IMR-90 (cell line): ENCODE measurements around the gene SYT3. TPM values are rescaled to one million over a fixed set of nuclear protein-coding genes. Genes with fewer than 3 reads are reported as not detected.

ENCODE experiments used
- ATAC-seq: fragments of 200-7000 bp; cut with Tn5 transposase; 2 replicates; pipeline ENCODE4 v1.9.1; 2020; ENCODE audit warnings: low read depth, mild to moderate bottlenecking, moderate library complexity
- BruUV-seq: library from RNA; stranded (reverse); fragments of 400-500 nt; replicated peaks from 2 replicates; lab custom pipeline; 2021; lab: Mats Ljungman, UMichigan
- CTCF ChIA-PET: fragments of 300-600 bp; formaldehyde crosslinking; extraction: SDS; loops from one replicate; lab custom pipeline; 2021; ENCODE audit warnings: antibody characterized with exemption; lab: Yijun Ruan, JAX
- POLR2A ChIA-PET: fragments of 300-600 bp; sonication (Branson Sonifier 250); formaldehyde crosslinking; loops from one replicate; lab custom pipeline; 2022; ENCODE audit warnings: antibody characterized with exemption; ENCODE audit not compliant: unreplicated experiment; lab: Charles Lee
- DNase-seq: peaks from one replicate; pipeline ENCODE4 v3.0.0; 2013
- H2AFZ ChIP-seq: replicated peaks from 2 replicates; pipeline ENCODE3; 2013; ENCODE audit warnings: low read length, mild to moderate bottlenecking; ENCODE audit not compliant: poor library complexity
- H2AK5ac ChIP-seq: 2 replicates; pipeline ENCODE4 v1.6.1; 2013; ENCODE audit warnings: low read depth, low read length, inconsistent platforms
- H2AK9ac ChIP-seq: replicated peaks from 2 replicates; pipeline ENCODE3; 2013; ENCODE audit warnings: mild to moderate bottlenecking, low read depth, low read length, moderate library complexity; ENCODE audit not compliant: poor library complexity
- H2BK120ac ChIP-seq: 2 replicates; pipeline ENCODE4 v1.6.1; 2013; ENCODE audit warnings: low read depth, low read length, inconsistent platforms
- H2BK15ac ChIP-seq: 3 replicates; pipeline ENCODE4 v1.6.1; 2013; ENCODE audit warnings: low read depth, low read length, inconsistent platforms
- H2BK20ac ChIP-seq: 2 replicates; pipeline ENCODE4 v1.6.1; 2013; ENCODE audit warnings: low read depth, mild to moderate bottlenecking, inconsistent platforms, low read length, moderate library complexity
- H2BK5ac ChIP-seq: 2 replicates; pipeline ENCODE4 v1.6.1; 2013; ENCODE audit warnings: mild to moderate bottlenecking, low read depth, low read length, inconsistent platforms; ENCODE audit not compliant: poor library complexity, severe bottlenecking
- H3K14ac ChIP-seq: replicated peaks from 2 replicates; pipeline ENCODE4 v1.6.1; 2013; ENCODE audit warnings: low read depth, low read length, inconsistent platforms
- H3K18ac ChIP-seq: 2 replicates; pipeline ENCODE4 v1.6.1; 2013; ENCODE audit warnings: low read depth, low read length, control low read depth
- H3K23ac ChIP-seq: 2 replicates; pipeline ENCODE4 v1.6.1; 2013; ENCODE audit warnings: low read depth, low read length, inconsistent platforms
- H3K27ac ChIP-seq: 2 replicates; pipeline ENCODE4 v1.5.1; 2013; ENCODE audit warnings: mild to moderate bottlenecking, control low read depth, low read length; ENCODE audit not compliant: insufficient read depth
- H3K27me3 ChIP-seq: 2 replicates; pipeline ENCODE4 v1.6.1; 2013; ENCODE audit warnings: low read length; ENCODE audit not compliant: control insufficient read depth, insufficient read depth
- H3K36me3 ChIP-seq: 2 replicates; pipeline ENCODE4 v1.6.1; 2013; ENCODE audit warnings: low read length, mixed read lengths; ENCODE audit not compliant: control insufficient read depth, insufficient read depth
- H3K4ac ChIP-seq: 2 replicates; pipeline ENCODE4 v1.6.1; 2013; ENCODE audit warnings: low read depth, low read length, inconsistent platforms
- H3K4me1 ChIP-seq: 2 replicates; pipeline ENCODE4 v1.6.1; 2013; ENCODE audit warnings: low read length, mixed read lengths; ENCODE audit not compliant: control insufficient read depth, insufficient read depth
- H3K4me2 ChIP-seq: 2 replicates; pipeline ENCODE4 v1.6.1; 2013; ENCODE audit warnings: low read depth, mild to moderate bottlenecking, control low read depth, low read length, moderate library complexity
- H3K4me3 ChIP-seq: 2 replicates; pipeline ENCODE4 v1.5.1; 2013; ENCODE audit warnings: low read depth, mild to moderate bottlenecking, control low read depth, low read length, moderate library complexity; ENCODE audit not compliant: insufficient read depth
- H3K56ac ChIP-seq: 2 replicates; pipeline ENCODE4 v1.6.1; 2013; ENCODE audit warnings: low read length, inconsistent platforms; ENCODE audit not compliant: insufficient read depth; ENCODE audit errors: extremely low read depth
- H3K79me1 ChIP-seq, 2 experiments: 2 replicates each; pipeline ENCODE4 v1.6.1; 2013; ENCODE audit warnings: low read length in 2 of 2, inconsistent platforms in 1 of 2, low read depth in 1 of 2
- H3K9ac ChIP-seq: 2 replicates; pipeline ENCODE4 v1.6.1; 2013; ENCODE audit warnings: low read depth, low read length, control low read depth
- H3K9me1 ChIP-seq: 2 replicates; pipeline ENCODE4 v1.6.1; 2013; ENCODE audit warnings: low read length, inconsistent platforms; ENCODE audit not compliant: insufficient read depth
- H3K9me3 ChIP-seq: 2 replicates; pipeline ENCODE4 v1.6.1; 2013; ENCODE audit warnings: low read length; ENCODE audit not compliant: control insufficient read depth, insufficient read depth
- H4K20me1 ChIP-seq: 2 replicates; pipeline ENCODE4 v1.6.1; 2013; ENCODE audit warnings: low read length, inconsistent platforms; ENCODE audit not compliant: insufficient read depth
- H4K5ac ChIP-seq: 2 replicates; pipeline ENCODE4 v1.6.1; 2013; ENCODE audit warnings: mild to moderate bottlenecking, low read depth, low read length, control low read depth
- H4K8ac ChIP-seq, 2 experiments: 2 replicates each; pipeline ENCODE4 v1.6.1; 2013; ENCODE audit warnings: low read depth in 2 of 2, low read length in 2 of 2, control low read depth in 1 of 2, inconsistent platforms in 1 of 2
- H4K91ac ChIP-seq: 2 replicates; pipeline ENCODE4 v1.6.1; 2013; ENCODE audit warnings: low read depth, low read length, inconsistent platforms; ENCODE audit not compliant: insufficient read depth
- ELK1 ChIP-seq: fragments of 150-350 bp; IDR thresholded peaks from 2 replicates; pipeline ENCODE4 v1.6.1; 2016; ENCODE audit warnings: low read depth, mild to moderate bottlenecking, low read length, moderate library complexity, borderline replicate concordance
- MAFK ChIP-seq: IDR thresholded peaks from 2 replicates; pipeline ENCODE4 v1.6.1; 2012; ENCODE audit warnings: low read depth, low read length, improper control_type of control experiment
- MAZ ChIP-seq: IDR thresholded peaks from 2 replicates; pipeline ENCODE4 v1.6.1; 2012; ENCODE audit warnings: low read depth, mild to moderate bottlenecking, low read length, improper control_type of control experiment, moderate library complexity, borderline replicate concordance
- RFX5 ChIP-seq: IDR thresholded peaks from 2 replicates; pipeline ENCODE4 v1.8.0; 2012; ENCODE audit warnings: low read depth, mild to moderate bottlenecking, low read length, moderate library complexity
- SMC3 ChIP-seq: fragments of 150-350 bp; IDR thresholded peaks from 2 replicates; pipeline ENCODE4 v1.6.1; 2016; ENCODE audit warnings: low read depth, mild to moderate bottlenecking, antibody characterized with exemption, low read length, moderate library complexity
- whole genome bisulfite sequencing, 2 experiments: methylation state at CpG; one replicate each; pipeline versions ENCODE4 v1.1.5 to v1.1.7; 2013; ENCODE audit warnings: missing lambda C conversion rate in 2 of 2; ENCODE audit not compliant: insufficient read length in 1 of 2; ENCODE audit errors: extremely low coverage in 2 of 2; 5-methylcytosine and 5-hydroxymethylcytosine counted together
- dilution Hi-C: fragments of 300-500 bp; cut with HindIII; formaldehyde crosslinking; loops from one replicate; pipeline ENCODE4 v1.14.3; 2018; ENCODE audit warnings: low sequenced_read_pairs; ENCODE audit not compliant: unreplicated experiment
- in situ Hi-C: fragments of 300-500 bp; cut with MboI; formaldehyde crosslinking; loops from 3 replicates; pipeline ENCODE4 v1.14.3; 2019; ENCODE audit warnings: low sequenced_read_pairs, inconsistent platforms, mixed read lengths
- intact Hi-C: fragments of 100-400 bp; cut with micrococcal nuclease; formaldehyde crosslinking; loops from 2 replicates; pipeline ENCODE4 v1.10.0; 2022
- polyA plus RNA-seq, 3 experiments: library from polyadenylated mRNA; depleted of rRNA; stranded (reverse); fragments of >200 nt; gene quantifications; 2 replicates each; pipeline ENCODE4 v1.2.3, GENCODE V29; 2012; ENCODE audit warnings: low replicate concordance in 1 of 3
- total RNA-seq: library from RNA; depleted of rRNA; stranded (reverse); fragments of >200 nt; gene quantifications from 2 replicates; pipeline ENCODE4 v1.2.3, GENCODE V29; 2012

Gene SYT3
- total and polyA plus RNA-seq, 2 of the 4 experiments (the other 2 are of a cell fraction), result 0.05 TPM; not detected in 1

GRCh38 chr19:50661023-50661422 lies 21.3 kb upstream of the SYT3 start:
- dilution Hi-C loops, result no loop called here
- CTCF ChIA-PET, result no interaction called here
- Histone ChIP-seq H2AFZ (no peak overlapping the region), H3K4me3 (no peak overlapping the region), H2BK5ac (no peak overlapping the region), H2BK15ac (no peak overlapping the region), H3K18ac (no peak overlapping the region), H3K27me3 (peaks cover 18% of the 10 kb centered on the region), H4K8ac (no peak overlapping the region), H4K5ac (no peak overlapping the region), H2BK120ac (no peak overlapping the region), H3K4me1 (peaks cover 3% of the 10 kb centered on the region), H3K79me1 (no peaks in the 10 kb centered on the region), H2BK20ac (no peak overlapping the region), H4K91ac (no peak overlapping the region), H3K56ac (no peak overlapping the region), H3K9me3 (peaks cover 4% of the 10 kb centered on the region), H3K14ac (no peak overlapping the region), H3K4ac (no peak overlapping the region), H3K9me1 (peaks cover 5% of the 10 kb centered on the region; the same call in 1 of the 2 replicates), H3K9ac (no peak overlapping the region), H2AK9ac (no peak overlapping the region), H4K20me1 (no peaks in the 10 kb centered on the region; the same call in 1 of the 2 replicates), H3K4me2 (no peak overlapping the region), H3K36me3 (no peaks in the 10 kb centered on the region), H3K23ac (no peak overlapping the region), H2AK5ac (no peak overlapping the region), H3K27ac (no peak overlapping the region)
- WGBS, 2 experiments, result 74% methylated on average over 9 of the region's 10 CpGs; no CpG with 5 or more reads in 1 of the 2 experiments
- DNase-seq, result no peak
- in situ Hi-C loops, result no loop called here
- TF ChIP-seq ELK1 (no peak), MAFK (no peak), SMC3 (no peak), MAZ (no peak), RFX5 (no peak)
- intact Hi-C loops, result no loop called here
- BruUV-seq, result TSS peak; percentile 45
- POLR2A ChIA-PET, result no interaction called here
- ATAC-seq, result no peak
